ENCODE measurements around the gene DNAJC24. TPM values are rescaled to one million over a fixed set of nuclear protein-coding genes. Genes with fewer than 3 reads are reported as not detected.

The DNAJC24 gene
- total and polyA plus RNA-seq, 4 donors, result 3.8 to 16.8 (median 6.2) TPM

DNA sequence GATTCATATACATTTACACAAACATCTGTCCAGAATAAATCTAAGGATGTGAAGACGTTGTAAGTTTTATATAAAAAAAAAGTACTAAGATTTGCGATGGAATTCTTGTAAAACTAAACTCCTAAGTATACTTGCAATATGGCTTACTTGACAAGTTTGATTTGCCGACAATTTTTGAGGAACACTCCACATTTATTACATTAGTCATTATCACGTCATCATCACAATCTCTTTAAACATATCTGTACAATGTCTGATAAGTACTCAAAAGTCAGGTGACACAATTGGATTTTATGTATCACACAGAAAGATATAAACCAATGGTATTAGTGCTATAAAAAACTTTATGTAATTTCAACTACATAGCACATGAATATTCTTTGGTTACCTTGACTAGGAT is 109.4 kb downstream of the DNAJC24 start:
- Histone ChIP-seq H3K27me3 (ENCODE audit: control insufficient read depth in 4 of 4, insufficient read depth in 4 of 4, low read length in 3 of 4) (no peaks in the 10 kb centered on the region), H3K27ac (ENCODE audit: low read depth in 1 of 2, low read length in 2 of 2) (no peak overlapping the region), H3K9ac (ENCODE audit: low read depth in 1 of 2, low read length in 2 of 2) (no peak overlapping the region), H3K9me3 (ENCODE audit: control insufficient read depth in 4 of 4, low read length in 3 of 4) (no peaks in the 10 kb centered on the region), H3K36me3 (ENCODE audit: control insufficient read depth in 4 of 4, insufficient read depth in 3 of 4, low read depth in 1 of 4, low read length in 3 of 4) (no peaks in the 10 kb centered on the region), H3K4me1 (ENCODE audit: control insufficient read depth in 4 of 4, insufficient read depth in 4 of 4, low read length in 3 of 4) (no peaks in the 10 kb centered on the region), H3K4me3 (ENCODE audit: low read depth in 1 of 3, low read length in 3 of 3) (no peak overlapping the region)
- no peak for DNase-seq (ENCODE audit: low spot score)
- TF ChIP-seq NR2F2 (IDR thresholded peaks at IDR 0.05) (no peak), EGR1 (IDR thresholded peaks at IDR 0.05; ENCODE audit: low read depth in 2 of 2) (no peak), SP1 (IDR thresholded peaks at IDR 0.05) (no peak), HNF4A (conservative IDR thresholded peaks at IDR 0.05) (no peak), GABPA (IDR thresholded peaks at IDR 0.05 in 1 of 2, conservative IDR thresholded peaks at IDR 0.05 in 1 of 2) (no peak), HNF4G (IDR thresholded peaks at IDR 0.05) (no peak), YY1 (IDR thresholded peaks at IDR 0.05) (no peak), FOXA2 (IDR thresholded peaks at IDR 0.05) (no peak), RAD21 (IDR thresholded peaks at IDR 0.05) (no peak), CTCF (IDR thresholded peaks at IDR 0.05; ENCODE audit: low read depth, low read length, missing input control) (no peak), REST (IDR thresholded peaks at IDR 0.05) (no peak), TAF1 (conservative IDR thresholded peaks at IDR 0.05) (no peak), RXRA (IDR thresholded peaks at IDR 0.05) (no peak), MAX (IDR thresholded peaks at IDR 0.05) (no peak), JUND (IDR thresholded peaks at IDR 0.05) (no peak), FOXA1 (IDR thresholded peaks at IDR 0.05) (no peak)
- TF ChIP-seq, protein P1, sequence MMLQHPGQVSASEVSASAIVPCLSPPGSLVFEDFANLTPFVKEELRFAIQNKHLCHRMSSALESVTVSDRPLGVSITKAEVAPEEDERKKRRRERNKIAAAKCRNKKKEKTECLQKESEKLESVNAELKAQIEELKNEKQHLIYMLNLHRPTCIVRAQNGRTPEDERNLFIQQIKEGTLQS (IDR thresholded peaks at IDR 0.05), result no peak
- TF ChIP-seq, protein P2, sequence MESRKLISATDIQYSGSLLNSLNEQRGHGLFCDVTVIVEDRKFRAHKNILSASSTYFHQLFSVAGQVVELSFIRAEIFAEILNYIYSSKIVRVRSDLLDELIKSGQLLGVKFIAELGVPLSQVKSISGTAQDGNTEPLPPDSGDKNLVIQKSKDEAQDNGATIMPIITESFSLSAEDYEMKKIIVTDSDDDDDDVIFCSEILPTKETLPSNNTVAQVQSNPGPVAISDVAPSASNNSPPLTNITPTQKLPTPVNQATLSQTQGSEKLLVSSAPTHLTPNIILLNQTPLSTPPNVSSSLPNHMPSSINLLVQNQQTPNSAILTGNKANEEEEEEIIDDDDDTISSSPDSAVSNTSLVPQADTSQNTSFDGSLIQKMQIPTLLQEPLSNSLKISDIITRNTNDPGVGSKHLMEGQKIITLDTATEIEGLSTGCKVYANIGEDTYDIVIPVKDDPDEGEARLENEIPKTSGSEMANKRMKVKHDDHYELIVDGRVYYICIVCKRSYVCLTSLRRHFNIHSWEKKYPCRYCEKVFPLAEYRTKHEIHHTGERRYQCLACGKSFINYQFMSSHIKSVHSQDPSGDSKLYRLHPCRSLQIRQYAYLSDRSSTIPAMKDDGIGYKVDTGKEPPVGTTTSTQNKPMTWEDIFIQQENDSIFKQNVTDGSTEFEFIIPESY (IDR thresholded peaks at IDR 0.05), result no peak
- 96% methylated on average over 4 of the region's 4 CpGs for WGBS
